Right cardiac atrium (tissue), 5 donors: ENCODE data around the gene CLSTN2. TPM values are rescaled to one million over a fixed set of nuclear protein-coding genes. Genes with fewer than 3 reads are reported as not detected.

Experiments used
- ATAC-seq, 2 donors: fragments of 200-7000 bp; cut with Tn5 transposase; one replicate each; pipeline versions ENCODE4 v1.8.0 to v1.9.1; 2020; ENCODE audit warnings: moderate library complexity in 2 of 2, mild to moderate bottlenecking in 1 of 2
- DNase-seq, 3 donors: peaks; one replicate each; pipeline ENCODE4 v3.0.0-alpha.2; 2020
- H3K27ac ChIP-seq: one replicate; pipeline ENCODE4 v1.5.1; 2013; ENCODE audit warnings: mild to moderate bottlenecking, low read length, control low read depth, moderate library complexity
- H3K27me3 ChIP-seq: one replicate; pipeline ENCODE4 v1.6.1; 2013; ENCODE audit not compliant: control insufficient read depth, insufficient read depth
- H3K4me1 ChIP-seq: one replicate; pipeline ENCODE4 v1.6.1; 2013; ENCODE audit warnings: low read length; ENCODE audit not compliant: control insufficient read depth, insufficient read depth
- H3K4me3 ChIP-seq: one replicate; pipeline ENCODE4 v1.5.1; 2013; ENCODE audit warnings: low read length, control low read depth
- H3K9me3 ChIP-seq: one replicate; pipeline ENCODE4 v1.6.1; 2013; ENCODE audit warnings: low read length; ENCODE audit not compliant: control insufficient read depth
- WGBS: extraction: QIAGEN DNeasy Blood & Tissue Kit; methylation state at CpG from one replicate; pipeline ENCODE4 v1.1.7; 2013; 5-methylcytosine and 5-hydroxymethylcytosine counted together
- intact Hi-C, 4 donors: fragments of 100-400 bp; cut with DNase I; formaldehyde crosslinking; loops; one replicate each; pipeline versions ENCODE4 v1.11.0 to v1.14.0; 2022 to 2023
- polyA plus RNA-seq: library from polyadenylated mRNA; stranded (reverse); fragments of 200-250 nt; gene quantifications from one replicate; pipeline ENCODE4 v1.2.3, GENCODE V29; 2013
- total RNA-seq, 4 donors: library from RNA; stranded (reverse); fragmentation: NEBNext Ultra II Directional; extraction: Animal tissue kit (Norgen Biotek cat#: 25700); gene quantifications; one replicate each; pipeline ENCODE4 v1.2.1, GENCODE V29; 2021
- donor health status: healthy with polysubstance abuse.
- donor health status: DM: no; HTN: yes; CAD: no.
- donor health status: DM: no; HTN: no; CAD: no.
- donor health status: DM: no; HTN: yes; CAD: no; lungs with severe emphysema.
- donor health status: DM: yes; HTN: yes; CAD: no.

The CLSTN2 gene
- total and polyA plus RNA-seq, 5 donors = 3.7 to 31.5 (median 24.8) TPM

GRCh38 chr3:140617135-140617534 lies 682.1 kb downstream of the CLSTN2 start:
- Histone ChIP-seq H3K9me3 (no peaks in the 10 kb centered on the region), H3K27me3 (no peaks in the 10 kb centered on the region), H3K4me3 (no peak overlapping the region), H3K27ac (no peak overlapping the region), H3K4me1 (no peaks in the 10 kb centered on the region)
- intact Hi-C loops = no loop called here
- ATAC-seq (no peak), DNase-seq (no peak)
- WGBS = 55% methylated on average over 2 of the region's 2 CpGs

GRCh38 chr3:140626856-140627255 lies 691.9 kb downstream of the CLSTN2 start:
- no peaks in the 10 kb centered on the region for H3K4me1 ChIP-seq
- H3K27ac ChIP-seq = no peak overlapping the region
- no peak overlapping the region for H3K4me3 ChIP-seq
- H3K9me3 ChIP-seq = no peaks in the 10 kb centered on the region
- ATAC-seq (no peak), DNase-seq (no peak)
- intact Hi-C loops = no loop called here
- WGBS = 95% methylated on average over 7 of the region's 7 CpGs
- H3K27me3 ChIP-seq = no peaks in the 10 kb centered on the region
